Stimulated activated CD8-positive, alpha-beta memory T cell treated with anti-CD3 and anti-CD28 coated beads, Interleukin-7, amount 100 ng/mL, for 4 hours (primary cell): ENCODE measurements around the gene EFNA4.

ENCODE experiments used
- DNase-seq, 2 donors: peaks; one replicate each; pipeline ENCODE4 v3.0.0-alpha.2; 2020; ENCODE audit warnings: low read depth in 2 of 2

Gene EFNA4

GRCh38 chr1:155073377-155074242 is 10.1 kb downstream of the EFNA4 start:
- DNase-seq, result no peak

DNA sequence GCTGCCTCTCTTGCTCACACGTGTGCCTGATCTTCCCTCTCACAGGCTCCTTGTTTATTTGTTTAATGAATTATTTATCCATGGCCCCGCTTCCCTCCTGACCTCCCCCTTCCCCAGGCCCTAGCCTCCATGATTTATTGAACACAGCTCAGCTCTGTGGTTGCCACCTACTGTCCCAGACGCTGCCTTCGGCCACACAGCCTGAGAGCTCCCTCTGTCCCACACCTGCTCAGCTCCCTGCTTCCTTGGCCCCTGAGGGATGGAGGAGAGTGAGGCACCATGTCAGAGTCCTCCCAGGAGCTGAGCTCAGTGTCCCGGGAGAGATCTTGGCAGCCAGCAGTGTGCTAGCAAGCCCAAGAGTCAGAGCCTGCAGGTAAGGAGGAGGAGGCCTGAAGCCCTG is 12.0 kb downstream of the EFNA4 start:
- no peak for DNase-seq

DNA sequence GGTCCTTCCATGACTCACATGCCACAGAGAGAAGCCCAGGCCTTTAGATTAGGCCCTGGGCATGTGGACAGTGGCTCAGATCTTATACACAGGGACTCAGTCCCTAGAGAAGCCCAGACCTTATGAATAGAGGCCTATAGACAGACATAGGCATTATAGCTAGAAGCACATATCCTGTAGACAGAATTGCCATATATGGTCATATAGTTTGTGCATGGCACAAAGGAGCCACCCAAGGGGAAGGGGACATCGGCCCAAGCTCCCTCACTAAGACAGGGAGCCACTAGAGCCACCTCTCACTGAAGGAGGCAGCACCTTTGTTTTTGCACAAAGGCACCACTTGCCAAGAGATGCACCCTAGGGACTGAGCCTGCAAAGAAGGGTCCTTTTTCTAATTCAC is 12.8 kb downstream of the EFNA4 start:
- no peak for DNase-seq

- DNase-seq, result no peak
Measured at GRCh38 chr1:155077346-155077745, 13.8 kb downstream of the EFNA4 start.

GRCh38 chr1:155077758-155078445 is 14.4 kb downstream of the EFNA4 start:
- no peak for DNase-seq

DNA sequence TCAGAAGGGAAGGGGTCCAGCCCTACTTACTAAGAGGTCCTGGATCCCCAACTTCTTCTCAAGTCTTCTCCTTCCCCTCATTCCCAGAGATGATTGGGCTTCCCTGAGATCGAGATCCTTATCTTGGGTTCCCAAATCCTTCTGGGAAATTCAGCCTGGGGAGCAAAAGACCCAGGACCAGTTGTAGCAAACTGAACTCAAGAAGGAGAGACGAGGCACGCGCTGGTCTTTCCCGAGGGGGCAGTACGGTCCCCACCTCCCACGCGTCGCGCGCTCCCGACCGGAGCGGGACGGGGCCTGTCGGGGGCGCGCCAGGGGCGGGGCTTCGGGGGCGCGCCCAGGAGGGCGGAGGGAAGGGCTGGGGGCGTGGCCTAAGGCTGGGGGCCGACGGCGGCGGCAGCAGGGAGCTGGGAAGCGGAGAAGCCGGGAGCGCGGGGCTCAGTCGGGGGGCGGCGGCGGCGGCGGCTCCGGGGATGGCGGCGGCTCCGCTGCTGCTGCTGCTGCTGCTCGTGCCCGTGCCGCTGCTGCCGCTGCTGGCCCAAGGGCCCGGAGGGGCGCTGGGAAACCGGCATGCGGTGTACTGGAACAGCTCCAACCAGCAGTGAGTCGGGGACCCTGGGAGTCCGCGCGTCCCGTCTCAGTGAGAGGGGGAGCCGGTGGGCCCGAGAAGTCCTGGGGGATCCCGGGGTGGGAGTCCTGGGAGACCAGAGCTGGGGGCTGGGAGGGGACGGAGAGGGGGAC is 15.1 kb downstream of the EFNA4 start, which contains the start of gene EFNA3:
Gene EFNA3, plus strand, starts transcription at position 369 of the 741 bp plus-strand sequence. Its CDS starts 105 bp downstream, at position 474.
- peak in 1 of 2 donors; percentile 54 for DNase-seq

- no peak for DNase-seq
Measured at GRCh38 chr1:155079210-155079486, 15.6 kb downstream of the EFNA4 start.

DNA sequence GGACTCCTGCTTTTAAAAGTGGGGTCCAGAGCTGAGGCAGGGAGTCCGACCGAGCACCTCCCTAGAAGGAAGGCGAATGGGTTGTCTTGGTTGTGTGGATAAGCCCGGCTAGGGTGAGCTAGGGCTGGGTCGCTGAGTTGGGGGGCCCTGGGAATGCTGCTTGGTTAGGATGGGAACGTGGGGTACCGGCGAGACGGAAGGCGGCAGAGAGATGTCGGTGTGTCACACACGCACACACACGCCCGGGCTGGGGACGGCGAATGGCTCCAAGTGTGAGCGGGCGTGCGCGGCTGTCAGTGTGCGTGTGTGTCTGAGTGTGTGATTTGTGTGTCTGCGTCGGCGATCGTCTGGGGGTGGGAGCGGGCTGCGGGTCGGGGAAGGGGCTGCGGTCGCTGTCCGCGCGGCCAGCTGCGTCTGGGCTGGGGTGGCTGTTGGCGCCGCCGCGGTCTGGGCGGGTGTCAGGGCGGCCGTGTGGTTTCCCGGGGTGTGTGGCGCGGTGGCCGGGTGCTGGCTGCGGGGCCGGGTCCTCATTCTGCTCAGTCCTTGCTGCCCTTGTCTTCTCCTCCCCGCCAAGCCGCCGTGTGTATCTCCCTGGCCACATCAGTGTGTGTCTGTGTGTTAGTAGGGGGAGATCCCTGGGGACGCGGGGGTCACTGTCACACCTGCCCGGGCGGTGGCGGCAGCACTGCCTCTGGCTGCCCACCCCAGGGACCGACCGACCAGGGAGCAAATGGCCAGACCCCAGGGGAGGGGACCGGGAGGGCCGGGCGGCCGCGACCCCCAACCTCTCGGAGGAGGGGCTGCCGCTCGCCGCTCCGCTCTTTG is 16.2 kb downstream of the EFNA4 start:
- peak in 1 of 2 donors; percentile 8 for DNase-seq

DNA sequence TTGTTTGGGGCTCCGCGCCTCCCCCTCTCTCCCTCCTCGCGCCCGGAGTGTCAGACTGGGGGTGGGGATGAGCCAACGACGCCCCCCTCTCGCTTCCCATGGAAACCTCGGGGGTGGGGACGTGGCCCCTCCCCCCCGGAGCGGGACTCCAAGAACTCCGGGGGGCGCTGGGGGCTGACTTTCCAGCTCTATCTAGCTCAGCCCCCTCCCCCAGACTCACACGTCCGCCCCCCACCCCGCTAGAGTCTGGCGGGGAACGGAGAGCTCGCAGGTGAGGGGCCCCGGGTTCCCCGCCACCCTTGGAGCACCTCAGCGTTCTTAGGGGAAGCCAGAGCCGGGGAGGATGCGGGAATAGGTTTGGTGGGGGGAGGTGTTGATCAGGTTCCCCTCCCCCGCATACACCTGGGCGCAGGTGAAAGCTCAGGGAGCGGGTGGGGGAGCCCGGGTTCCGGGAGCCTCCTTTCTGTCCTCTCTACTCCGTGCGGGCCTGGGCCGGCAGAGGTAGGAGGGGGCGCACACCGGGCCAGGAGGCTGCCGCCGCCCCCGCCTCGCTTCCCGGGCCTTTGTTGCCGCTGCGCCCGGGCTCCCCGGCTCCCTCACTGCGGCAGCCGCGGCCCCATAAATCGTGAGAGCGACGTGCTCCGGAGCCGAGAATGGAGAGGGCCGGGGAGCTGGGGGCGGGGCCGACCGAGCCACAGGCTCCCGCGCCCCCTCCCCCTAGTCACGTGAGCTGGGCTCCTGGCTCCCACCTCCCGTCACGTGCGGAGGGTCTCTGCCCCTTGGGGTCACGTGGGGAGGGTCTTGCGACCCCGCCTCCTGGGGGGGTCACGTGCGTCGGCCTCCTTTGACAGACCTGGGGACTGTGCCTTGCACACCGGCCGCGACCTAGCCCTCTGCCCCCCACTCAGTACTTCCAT is 17.0 kb downstream of the EFNA4 start:
- peak in 1 of 2 donors; percentile 17 for DNase-seq

GRCh38 chr1:155081472-155082300 is 18.1 kb downstream of the EFNA4 start:
- DNase-seq, result peak in 1 of 2 donors; percentile 23

DNA sequence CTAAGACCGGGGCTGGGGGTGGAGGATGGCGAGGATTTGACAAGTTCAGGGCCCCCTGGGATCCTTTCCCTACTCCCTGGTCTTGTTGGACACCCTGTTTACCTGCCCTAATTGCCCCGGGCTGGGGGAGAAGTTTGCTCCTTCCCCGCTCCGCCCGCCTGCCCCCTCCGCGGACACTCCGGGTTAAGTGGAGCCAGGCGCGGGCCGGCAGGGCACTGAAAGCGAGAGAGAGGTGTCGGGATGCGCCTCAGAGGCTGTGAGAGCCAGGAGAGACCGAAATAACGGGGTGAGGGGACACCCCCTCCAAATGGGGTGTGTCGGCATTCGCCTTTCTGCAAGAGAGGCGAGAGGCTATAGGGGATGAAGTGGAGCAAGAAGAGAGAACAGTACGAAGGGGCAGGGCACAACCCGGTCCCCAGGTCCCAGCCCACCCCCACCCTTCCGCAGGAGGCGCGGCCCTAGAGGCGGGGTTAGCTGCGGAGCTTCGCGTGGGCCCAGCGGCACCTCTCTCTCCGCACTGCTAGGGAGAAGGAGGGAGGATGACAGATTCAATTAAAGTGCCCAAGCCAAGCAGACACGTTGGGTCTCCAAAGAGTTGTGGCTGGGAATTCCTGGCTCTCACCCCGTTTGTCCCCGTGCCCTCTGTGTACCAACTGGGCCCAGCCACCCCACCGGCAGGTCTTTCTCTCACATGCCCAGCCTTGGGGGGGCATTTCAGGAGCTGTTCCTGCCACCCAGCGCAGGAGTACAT is 18.9 kb downstream of the EFNA4 start:
- peak in 1 of 2 donors; percentile 29 for DNase-seq

DNA sequence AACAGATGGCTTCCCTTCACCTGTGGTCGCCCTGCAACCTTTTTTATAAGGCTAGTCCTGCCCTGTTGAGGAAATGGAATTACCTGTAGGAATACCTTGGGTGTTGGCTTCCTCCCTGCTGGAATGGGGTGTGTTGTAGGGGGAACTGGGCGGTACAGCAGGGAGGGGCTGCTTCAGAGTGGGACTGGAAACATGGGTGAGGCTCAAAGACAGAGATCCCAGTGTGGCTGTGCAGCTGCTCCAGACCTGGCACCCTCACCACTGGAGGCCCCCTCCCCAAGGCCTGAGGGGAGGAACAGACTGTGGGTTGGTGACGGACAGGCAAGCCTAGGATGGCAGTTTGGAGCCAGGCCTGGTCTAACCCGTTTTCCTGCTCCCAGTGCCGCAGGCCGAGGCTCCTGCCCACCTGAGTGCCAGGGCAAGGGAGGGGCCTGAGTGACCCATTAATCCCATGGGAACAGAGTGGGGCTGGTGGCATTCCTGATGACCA is 19.6 kb downstream of the EFNA4 start:
- no peak for DNase-seq

DNA sequence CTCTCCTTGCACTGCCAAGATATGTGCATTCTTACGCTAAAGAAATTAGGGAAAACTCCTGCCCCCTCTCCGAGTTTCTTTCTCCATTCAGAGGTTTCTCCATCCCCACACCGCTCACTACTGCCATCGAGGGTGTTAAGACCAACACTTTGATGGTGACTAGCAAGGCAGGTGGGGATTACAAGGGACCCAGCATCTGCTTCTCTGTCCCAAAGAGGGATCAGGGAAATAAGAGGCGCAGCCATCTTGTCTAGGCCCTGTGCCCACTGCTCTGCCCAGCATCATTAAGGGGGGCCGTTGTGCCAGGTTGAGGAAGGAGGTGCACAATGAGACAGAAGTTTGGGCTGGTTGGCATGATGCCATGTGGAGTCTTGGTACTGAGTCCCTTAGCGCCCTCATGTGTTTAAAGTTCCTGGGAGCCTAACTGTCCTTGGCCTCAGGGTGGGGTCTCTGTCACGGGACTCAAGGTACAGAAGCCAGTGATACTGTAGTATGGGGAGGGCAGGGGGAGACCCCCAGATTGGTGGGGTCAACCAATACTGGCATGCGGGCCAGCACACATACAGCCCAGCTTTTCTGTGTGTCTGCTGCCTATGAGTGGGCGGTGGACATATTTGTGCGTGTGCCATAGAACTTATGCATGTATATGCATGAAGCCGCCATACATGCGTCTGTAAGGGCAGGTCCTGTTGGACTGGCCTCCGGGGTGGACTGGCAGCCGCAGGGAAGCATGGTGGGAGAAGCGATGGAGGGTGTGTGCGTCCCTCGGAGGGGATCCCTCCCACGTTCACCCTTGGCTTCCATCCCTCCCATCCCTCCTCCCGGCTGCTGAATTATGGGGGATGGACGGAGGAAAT is 20.6 kb downstream of the EFNA4 start:
- DNase-seq, result no peak

- DNase-seq, result peak; percentile 82 to 87
Measured at GRCh38 chr1:155084722-155085503, 21.4 kb downstream of the EFNA4 start.

- peak; percentile 77 to 78 for DNase-seq
Measured at GRCh38 chr1:155085504-155086127, 22.1 kb downstream of the EFNA4 start.

DNA sequence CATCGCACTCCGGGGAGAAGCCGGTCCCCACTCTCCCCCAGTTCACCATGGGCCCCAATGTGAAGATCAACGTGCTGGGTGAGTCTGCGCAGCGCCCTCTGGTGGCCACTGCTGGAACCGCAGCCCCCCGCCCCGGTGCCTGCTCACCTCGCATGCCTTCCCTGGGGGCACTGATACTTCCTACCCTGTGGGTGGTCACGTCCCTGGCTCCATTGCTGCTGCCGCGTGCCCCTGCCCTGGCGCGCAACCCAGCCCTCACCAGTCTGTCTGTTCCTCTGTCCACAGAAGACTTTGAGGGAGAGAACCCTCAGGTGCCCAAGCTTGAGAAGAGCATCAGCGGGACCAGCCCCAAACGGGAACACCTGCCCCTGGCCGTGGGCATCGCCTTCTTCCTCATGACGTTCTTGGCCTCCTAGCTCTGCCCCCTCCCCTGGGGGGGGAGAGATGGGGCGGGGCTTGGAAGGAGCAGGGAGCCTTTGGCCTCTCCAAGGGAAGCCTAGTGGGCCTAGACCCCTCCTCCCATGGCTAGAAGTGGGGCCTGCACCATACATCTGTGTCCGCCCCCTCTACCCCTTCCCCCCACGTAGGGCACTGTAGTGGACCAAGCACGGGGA is 22.7 kb downstream of the EFNA4 start:
- peak; percentile 49 to 67 for DNase-seq
